ENCODE results near the gene ZBTB32.
A peak's percentile ranks its signal among the peaks of the same experiment; 100 is the strongest.

The ZBTB32 gene

DNA sequence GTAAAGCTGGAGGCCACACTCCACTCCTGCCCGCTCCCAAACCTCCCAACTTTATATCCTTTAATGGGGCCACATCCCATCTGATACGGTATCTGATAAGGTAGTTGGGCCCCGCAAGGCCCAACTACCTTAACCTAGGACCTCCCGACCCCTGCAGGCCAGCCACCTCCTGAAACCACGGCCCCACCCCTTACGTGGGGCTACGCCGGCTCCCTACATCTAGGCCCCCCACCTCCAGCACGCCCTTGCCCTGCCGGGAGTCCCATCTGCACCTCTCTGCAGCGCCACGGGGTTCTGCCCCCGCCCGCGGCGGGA lies 35.7 kb downstream of the ZBTB32 start:
- Histone ChIP-seq H3K36me3 (peaks cover 44% of the 10 kb centered on the region), H3K27ac (peak overlapping the region; percentile 39; the same call in 1 of the 2 replicates), H3K9me3 (no peaks in the 10 kb centered on the region), H3K9ac (peak overlapping the region; percentile 75), H3K4me3 (peak overlapping the region; percentile 71), H3K4me1 (peaks cover 70% of the 10 kb centered on the region), H3K27me3 (no peaks in the 10 kb centered on the region), H4K20me1 (peaks cover 48% of the 10 kb centered on the region), H3K4me2 (peak overlapping the region; percentile 98)
- no peak for TF ChIP-seq Cebpa-rat (IDR thresholded peaks at IDR 0.05)

- peak; percentile 33; the same call in 1 of the 2 replicates for TF ChIP-seq Cebpa-rat (IDR thresholded peaks at IDR 0.05)
Observed at GRCh38 chr19:35740423-35741202, 36.3 kb downstream of the ZBTB32 start.

GRCh38 chr19:35741203-35741515 lies 36.8 kb downstream of the ZBTB32 start:
- Histone ChIP-seq H3K27ac (peak overlapping the region; percentile 88), H3K9me3 (no peaks in the 10 kb centered on the region), H3K9ac (peak overlapping the region; percentile 76), H3K4me3 (peak overlapping the region; percentile 71), H3K4me1 (peaks cover 63% of the 10 kb centered on the region), H3K36me3 (peaks cover 33% of the 10 kb centered on the region), H3K4me2 (peak overlapping the region; percentile 98), H3K27me3 (no peaks in the 10 kb centered on the region), H4K20me1 (peaks cover 40% of the 10 kb centered on the region)
- TF ChIP-seq Cebpa-rat (IDR thresholded peaks at IDR 0.05), result no peak

More at GRCh38 chr19:35740423-35741202, 36.3 kb downstream of the ZBTB32 start:
- Histone ChIP-seq H3K27ac (peak overlapping the region; percentile 79), H3K27me3 (no peaks in the 10 kb centered on the region), H3K4me1 (peaks cover 65% of the 10 kb centered on the region), H3K4me3 (peak overlapping the region; percentile 71), H3K36me3 (peaks cover 39% of the 10 kb centered on the region), H3K4me2 (peak overlapping the region; percentile 98), H4K20me1 (peaks cover 42% of the 10 kb centered on the region), H3K9me3 (no peaks in the 10 kb centered on the region), H3K9ac (peak overlapping the region; percentile 76)

- Histone ChIP-seq H3K4me3 (peak within 1 kb of the TSS; percentile 71), H3K27ac (peak within 1 kb of the TSS; percentile 88), H3K27me3 (no peaks in the 10 kb centered on the region), H3K36me3 (peaks cover 23% of the 10 kb centered on the region), H3K9me3 (no peaks in the 10 kb centered on the region), H3K4me1 (peaks cover 63% of the 10 kb centered on the region), H4K20me1 (peaks cover 29% of the 10 kb centered on the region), H3K9ac (peak within 1 kb of the TSS; percentile 72), H3K4me2 (peak within 1 kb of the TSS; percentile 98)
- TF ChIP-seq Cebpa-rat (IDR thresholded peaks at IDR 0.05), result no peak
Observed at GRCh38 chr19:35742121-35742724, 37.9 kb downstream of the ZBTB32 start, which contains the start of gene IGFLR1. IGFLR1 (minus strand) TSS chr19:35742452; CDS start chr19:35741180, 1,272 bp downstream.

GRCh38 chr19:35743640-35744429 lies 39.5 kb downstream of the ZBTB32 start:
- H3K36me3 ChIP-seq, result peaks cover 7% of the 10 kb centered on the region
- no peak overlapping the region for H3K27ac ChIP-seq
- no peak overlapping the region for H3K9ac ChIP-seq
- no peak for TF ChIP-seq Cebpa-rat (IDR thresholded peaks at IDR 0.05)
- H3K4me1 ChIP-seq, result peaks cover 69% of the 10 kb centered on the region
- no peaks in the 10 kb centered on the region for H3K27me3 ChIP-seq
- H3K4me2 ChIP-seq, result peak overlapping the region; percentile 98
- peak overlapping the region; percentile 74 for H3K4me3 ChIP-seq
- peaks cover 13% of the 10 kb centered on the region for H4K20me1 ChIP-seq
- no peaks in the 10 kb centered on the region for H3K9me3 ChIP-seq

- Histone ChIP-seq H4K20me1 (peaks cover 5% of the 10 kb centered on the region), H3K9me3 (no peaks in the 10 kb centered on the region), H3K4me2 (peak overlapping the region; percentile 98), H3K27ac (peak overlapping the region; percentile 94), H3K4me3 (peak overlapping the region; percentile 74), H3K9ac (peak overlapping the region; percentile 93), H3K4me1 (peaks cover 72% of the 10 kb centered on the region), H3K27me3 (no peaks in the 10 kb centered on the region), H3K36me3 (no peaks in the 10 kb centered on the region)
- TF ChIP-seq Cebpa-rat (IDR thresholded peaks at IDR 0.05), result no peak
Observed at GRCh38 chr19:35744430-35745327, 40.3 kb downstream of the ZBTB32 start.

GRCh38 chr19:35745328-35746086 lies 41.1 kb downstream of the ZBTB32 start, which contains the start of the genes PSENEN and U2AF1L4:
PSENEN (plus strand) TSS chr19:35745651; CDS start chr19:35745931, 280 bp downstream.
U2AF1L4 (minus strand) TSS chr19:35745418; CDS start chr19:35745391, 27 bp downstream.
- H3K27me3 ChIP-seq, result no peaks in the 10 kb centered on the region
- H3K27ac ChIP-seq, result peak within 1 kb of the TSS; percentile 94
- no peaks in the 10 kb centered on the region for H4K20me1 ChIP-seq
- no peak for TF ChIP-seq Cebpa-rat (IDR thresholded peaks at IDR 0.05)
- H3K4me1 ChIP-seq, result peaks cover 76% of the 10 kb centered on the region
- no peaks in the 10 kb centered on the region for H3K36me3 ChIP-seq
- peak within 1 kb of the TSS; percentile 98 for H3K4me2 ChIP-seq
- H3K4me3 ChIP-seq, result peak within 1 kb of the TSS; percentile 74
- H3K9me3 ChIP-seq, result no peaks in the 10 kb centered on the region
- peak within 1 kb of the TSS; percentile 93 for H3K9ac ChIP-seq

DNA sequence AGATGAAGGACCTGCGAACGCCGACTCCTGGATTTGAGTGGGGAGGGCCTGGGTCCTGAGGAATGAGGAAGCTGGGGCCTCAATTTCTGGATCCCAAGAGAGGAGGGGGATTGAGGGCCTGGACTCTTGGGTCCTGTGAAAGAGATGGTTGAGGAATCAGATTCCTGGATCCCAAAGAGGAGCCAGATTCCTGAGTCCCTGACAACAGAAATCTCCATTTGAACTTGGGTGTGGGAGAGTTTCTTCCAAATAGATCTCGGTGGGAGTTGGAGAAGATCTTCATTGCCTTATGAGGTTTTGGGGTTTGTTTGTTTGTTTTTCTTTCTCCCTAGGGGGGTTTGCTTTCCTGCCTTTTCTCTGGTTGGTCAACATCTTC lies 41.7 kb downstream of the ZBTB32 start:
- H3K4me1 ChIP-seq, result peaks cover 79% of the 10 kb centered on the region
- peak overlapping the region; percentile 94 for H3K27ac ChIP-seq
- no peaks in the 10 kb centered on the region for H4K20me1 ChIP-seq
- H3K27me3 ChIP-seq, result no peaks in the 10 kb centered on the region
- peak overlapping the region; percentile 74 for H3K4me3 ChIP-seq
- H3K9me3 ChIP-seq, result no peaks in the 10 kb centered on the region
- no peaks in the 10 kb centered on the region for H3K36me3 ChIP-seq
- H3K4me2 ChIP-seq, result peak overlapping the region; percentile 94
- H3K9ac ChIP-seq, result peak overlapping the region; percentile 79
- TF ChIP-seq Cebpa-rat (IDR thresholded peaks at IDR 0.05), result no peak

Measured in BLaER1 (cell line).